ENCODE data around the gene PPP1R12B.
"Not testable (repeated sequence)": the region's sequence is repeated elsewhere in the genome, so short reads cannot be mapped to it uniquely, and the experiment has no call there.

PPP1R12B gene

GRCh38 chr1:202565890-202566602 is 217.5 kb downstream of the PPP1R12B start:
- no peak for DNase-seq

- DNase-seq: no peak
These were observed 219.2 kb downstream of the PPP1R12B start for GRCh38 chr1:202567738-202568137.

DNA sequence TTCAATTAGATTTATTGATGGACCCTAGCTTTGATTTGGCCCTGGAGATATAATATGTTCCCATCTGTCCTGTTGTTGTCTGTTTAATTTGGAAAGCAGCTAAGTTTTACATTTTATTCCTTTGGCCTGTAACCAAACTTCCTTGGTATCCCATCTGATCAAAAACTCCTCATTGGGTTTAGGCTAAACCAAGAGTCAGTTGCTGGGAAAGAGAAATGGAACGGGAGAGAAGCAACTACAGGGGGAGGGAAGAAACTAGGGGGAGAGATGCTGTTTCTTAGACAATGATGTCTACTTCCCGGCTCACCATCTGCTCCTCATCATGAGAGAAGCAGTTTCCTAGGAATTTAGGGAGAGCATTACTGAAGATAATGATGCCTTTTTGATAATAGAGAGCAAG is 219.9 kb downstream of the PPP1R12B start:
- DNase-seq: no peak

GRCh38 chr1:202568826-202569225 is 220.3 kb downstream of the PPP1R12B start:
- no peak for DNase-seq

- DNase-seq: no peak
These were observed 221.2 kb downstream of the PPP1R12B start for GRCh38 chr1:202569393-202570322.

GRCh38 chr1:202571719-202572339 is 223.3 kb downstream of the PPP1R12B start:
- DNase-seq: no peak

DNA sequence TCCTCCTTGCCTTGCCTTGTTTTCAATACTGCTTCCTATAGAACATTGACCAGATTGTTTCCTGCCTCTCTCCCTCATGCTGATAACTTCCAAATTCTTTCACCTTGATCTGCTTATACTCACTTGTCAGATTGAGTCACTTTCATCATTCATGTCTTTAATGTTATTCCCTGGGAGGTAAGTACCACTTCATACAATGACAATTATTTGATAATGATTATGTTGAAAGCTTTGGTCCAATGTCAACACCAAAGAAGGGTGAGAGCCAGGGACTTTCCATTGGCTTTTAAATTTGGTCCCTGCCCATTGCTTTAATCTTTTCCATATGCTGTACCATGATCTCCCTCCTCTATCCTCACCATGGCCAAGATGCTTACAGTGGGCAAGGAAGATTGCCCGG is 224.4 kb downstream of the PPP1R12B start:
- DNase-seq: no peak

- DNase-seq: no peak
These were observed 227.6 kb downstream of the PPP1R12B start for GRCh38 chr1:202575918-202576653.

DNA sequence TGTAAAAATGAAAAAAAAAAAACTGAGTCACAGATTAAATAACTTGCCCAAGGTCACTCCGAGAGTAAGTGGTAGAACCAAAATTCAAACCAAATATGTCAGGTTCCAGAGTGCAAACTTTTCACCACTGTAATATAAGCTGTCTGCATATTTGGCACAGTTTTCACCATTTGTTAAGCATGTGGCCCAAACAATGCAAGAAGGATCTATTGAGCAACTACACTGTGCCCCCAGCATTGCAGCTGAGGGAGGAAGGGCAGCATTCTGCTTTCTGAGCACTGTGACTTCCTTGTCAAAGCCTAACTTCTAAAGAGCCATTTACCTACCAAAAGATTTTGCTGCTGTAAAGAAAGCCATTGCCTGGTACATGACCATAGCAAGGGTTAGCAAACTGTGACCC is 228.3 kb downstream of the PPP1R12B start:
- no peak for DNase-seq

- DNase-seq: no peak
These were observed 228.9 kb downstream of the PPP1R12B start for GRCh38 chr1:202577381-202577780.

- no peak for DNase-seq
These were observed 229.6 kb downstream of the PPP1R12B start for GRCh38 chr1:202578001-202578504.

- no peak for DNase-seq
These were observed 230.1 kb downstream of the PPP1R12B start for GRCh38 chr1:202578565-202578964.

DNA sequence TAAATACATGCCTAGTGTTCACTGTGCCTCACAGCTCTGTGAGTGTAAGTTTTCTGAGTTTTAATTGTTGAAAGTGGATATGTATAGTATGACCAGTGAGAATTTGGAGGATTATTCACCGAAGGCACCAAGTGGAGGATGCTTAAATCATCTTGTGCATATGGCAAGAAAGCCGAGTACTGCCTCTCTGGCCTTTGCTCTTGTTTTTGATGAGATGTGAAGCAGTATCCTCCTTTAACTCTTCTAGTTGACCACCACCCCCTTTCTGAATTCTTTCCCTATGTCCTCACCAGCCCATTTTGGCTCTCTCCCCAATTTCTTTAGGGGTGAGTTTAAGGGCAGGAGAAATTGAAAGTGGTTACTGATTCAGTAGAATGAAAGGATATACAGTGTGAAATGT is 231.3 kb downstream of the PPP1R12B start:
- no peak for DNase-seq

GRCh38 chr1:202580619-202581018 is 232.1 kb downstream of the PPP1R12B start:
- DNase-seq: no peak

- DNase-seq: not testable (repeated sequence)
These were observed 233.9 kb downstream of the PPP1R12B start for GRCh38 chr1:202582350-202582749.

DNA sequence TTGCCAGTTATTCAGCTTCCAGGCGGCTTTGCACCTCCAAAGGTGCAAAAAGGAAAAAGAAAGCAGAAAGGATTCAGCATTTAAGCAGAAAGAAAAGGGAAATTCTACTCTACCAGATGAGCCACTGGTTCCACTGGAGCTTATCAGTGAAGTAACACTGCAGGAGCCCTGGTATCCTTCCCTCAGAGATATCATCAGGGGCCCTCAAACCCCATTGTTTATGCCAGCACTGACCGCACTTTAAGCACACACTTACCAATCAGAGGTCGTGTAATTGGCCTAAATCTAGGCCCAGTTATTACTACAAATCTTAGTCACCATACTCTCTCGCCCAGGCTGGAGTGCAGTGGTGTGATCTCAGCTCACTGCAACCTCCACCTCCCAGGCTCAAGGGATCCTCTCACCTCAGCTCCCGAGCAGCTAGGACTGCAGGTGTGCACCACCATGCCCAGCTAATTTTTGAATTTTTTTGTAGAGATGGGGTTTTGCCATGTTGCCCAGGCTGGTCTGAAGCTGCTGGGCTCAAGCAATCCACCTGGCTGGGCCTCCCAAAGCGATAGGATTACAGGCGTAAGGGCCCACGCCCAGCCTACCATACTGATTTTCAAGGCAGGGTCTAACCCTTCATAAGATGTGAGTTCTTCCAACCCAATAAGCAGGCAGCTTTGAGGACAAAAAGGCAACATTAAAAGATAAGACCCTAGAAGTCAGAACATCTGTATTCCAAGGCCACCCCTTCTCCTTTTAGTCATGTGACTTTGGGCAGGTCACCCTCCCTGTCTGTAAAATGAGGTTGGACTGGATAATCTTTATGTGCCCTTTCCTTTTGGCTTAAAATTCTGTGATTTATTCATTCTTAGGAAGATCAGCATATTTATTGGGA is 236.4 kb downstream of the PPP1R12B start:
- no peak for DNase-seq

GRCh38 chr1:202585590-202585933 is 237.1 kb downstream of the PPP1R12B start:
- DNase-seq: no peak

- DNase-seq: no peak
These were observed 237.7 kb downstream of the PPP1R12B start for GRCh38 chr1:202586018-202586821.

- DNase-seq: no peak
These were observed 238.4 kb downstream of the PPP1R12B start for GRCh38 chr1:202586871-202587270.

DNA sequence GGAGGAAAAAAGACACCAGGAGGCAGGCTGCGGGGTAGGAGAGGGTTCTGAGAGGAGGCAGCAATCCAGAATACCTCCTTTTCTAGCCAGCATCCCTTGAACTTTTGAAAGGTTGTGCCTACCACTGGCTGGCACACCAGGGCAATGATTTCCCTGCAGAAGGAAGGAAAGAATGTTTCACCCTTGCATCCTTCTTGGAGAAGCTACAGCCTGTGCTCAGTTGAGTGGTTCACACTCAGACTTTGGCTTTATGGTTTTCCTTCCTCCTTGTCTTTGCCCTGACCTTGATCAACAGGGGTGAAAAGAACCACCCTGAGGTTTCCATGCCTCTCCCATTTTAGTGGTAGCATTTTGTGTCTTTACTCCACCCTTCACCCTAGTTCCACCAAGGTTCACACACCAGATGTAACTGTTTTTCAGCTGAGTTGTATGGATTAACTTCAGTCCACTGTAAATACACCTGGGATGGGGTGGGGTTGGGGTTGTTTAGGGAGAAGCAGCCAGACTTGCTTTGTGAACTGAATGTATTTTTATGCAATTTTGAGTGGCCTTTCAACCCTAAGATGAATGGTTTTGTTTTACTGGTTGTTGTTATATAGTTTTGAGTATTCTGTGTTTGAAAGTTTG is 239.5 kb downstream of the PPP1R12B start:
- DNase-seq: no peak
